Astrocyte (in vitro differentiated cells and primary cell): ENCODE measurements around the gene BCO1.

ENCODE experiments used
- EZH2 ChIP-seq: IDR thresholded peaks from 2 replicates; pipeline ENCODE4 v1.6.1; 2012; ENCODE audit warnings: mild to moderate bottlenecking, low read length, inconsistent platforms; ENCODE audit not compliant: insufficient read depth
- TF ChIP-seq, protein P1 (sequence below): IDR thresholded peaks from 2 replicates; pipeline ENCODE4 v1.5.1; 2011; ENCODE audit warnings: low read depth, mild to moderate bottlenecking, inconsistent platforms, low read length, moderate library complexity; ENCODE audit not compliant: insufficient read depth

DNA sequence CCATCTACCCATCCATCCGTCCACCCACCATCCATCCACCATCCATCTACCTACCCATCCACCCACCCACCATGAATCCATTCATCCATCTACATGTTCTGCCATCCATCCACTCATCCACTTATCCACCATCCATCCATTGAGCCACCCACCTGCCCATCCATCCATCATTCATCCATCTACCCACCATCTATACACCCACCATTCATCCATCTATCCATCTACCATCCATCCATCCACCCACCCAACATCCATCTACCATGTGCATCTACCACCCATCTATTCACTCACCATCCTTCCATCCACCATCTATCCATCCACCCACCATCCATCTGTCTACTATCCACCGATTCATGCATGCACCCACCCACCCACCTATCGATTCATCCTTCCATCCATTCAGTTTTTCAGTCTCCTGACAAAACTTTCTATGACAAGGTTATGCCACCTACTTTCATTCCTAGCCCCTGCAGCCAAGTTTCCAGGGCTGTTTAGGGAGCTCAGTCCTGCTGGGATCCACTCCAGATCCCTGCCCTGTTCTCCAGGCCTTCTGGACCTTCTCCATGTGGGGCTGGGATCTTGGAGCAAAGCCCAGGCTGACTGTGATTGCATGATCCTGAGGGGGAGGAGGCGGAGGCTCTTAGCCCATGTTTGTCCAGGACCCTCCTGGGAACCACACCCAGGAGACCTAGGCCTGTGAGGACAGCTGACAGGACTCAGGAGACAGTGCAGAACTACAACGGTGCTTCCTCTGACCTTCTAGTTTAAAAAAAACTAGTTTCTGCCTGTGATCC, 27.4 kb downstream of the BCO1 start:
- TF ChIP-seq, protein P1, sequence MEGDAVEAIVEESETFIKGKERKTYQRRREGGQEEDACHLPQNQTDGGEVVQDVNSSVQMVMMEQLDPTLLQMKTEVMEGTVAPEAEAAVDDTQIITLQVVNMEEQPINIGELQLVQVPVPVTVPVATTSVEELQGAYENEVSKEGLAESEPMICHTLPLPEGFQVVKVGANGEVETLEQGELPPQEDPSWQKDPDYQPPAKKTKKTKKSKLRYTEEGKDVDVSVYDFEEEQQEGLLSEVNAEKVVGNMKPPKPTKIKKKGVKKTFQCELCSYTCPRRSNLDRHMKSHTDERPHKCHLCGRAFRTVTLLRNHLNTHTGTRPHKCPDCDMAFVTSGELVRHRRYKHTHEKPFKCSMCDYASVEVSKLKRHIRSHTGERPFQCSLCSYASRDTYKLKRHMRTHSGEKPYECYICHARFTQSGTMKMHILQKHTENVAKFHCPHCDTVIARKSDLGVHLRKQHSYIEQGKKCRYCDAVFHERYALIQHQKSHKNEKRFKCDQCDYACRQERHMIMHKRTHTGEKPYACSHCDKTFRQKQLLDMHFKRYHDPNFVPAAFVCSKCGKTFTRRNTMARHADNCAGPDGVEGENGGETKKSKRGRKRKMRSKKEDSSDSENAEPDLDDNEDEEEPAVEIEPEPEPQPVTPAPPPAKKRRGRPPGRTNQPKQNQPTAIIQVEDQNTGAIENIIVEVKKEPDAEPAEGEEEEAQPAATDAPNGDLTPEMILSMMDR = no peak
- no peak for TF ChIP-seq EZH2
